K562 (cell line): ENCODE results near the gene NEDD4. TPM values are rescaled to one million over a fixed set of nuclear protein-coding genes. Genes with fewer than 3 reads are reported as not detected.

Source experiments
- ATAC-seq: fragments of 200-7000 bp; cut with Tn5 transposase; 3 replicates; pipeline ENCODE4 v1.9.1; 2020; ENCODE audit warnings: moderate library complexity
- BruUV-seq: library from RNA; stranded (reverse); fragments of 400-500 nt; replicated peaks from 2 replicates; lab custom pipeline; 2021; lab: Mats Ljungman, UMichigan
- CTCF ChIA-PET: fragments of 300-600 bp; formaldehyde crosslinking; extraction: SDS; loops from one replicate; lab custom pipeline; 2021; ENCODE audit warnings: low intra/inter-chr PET ratio; lab: Yijun Ruan, JAX
- POLR2A ChIA-PET: fragments of 300-600, 350-650 bp; sonication (Branson Sonifier 250); formaldehyde crosslinking; extraction: SDS; loops from one replicate; lab custom pipeline; 2021; ENCODE audit warnings: antibody characterized with exemption, inconsistent platforms; lab: Yijun Ruan, JAX
- DNase-seq, 4 experiments: peaks; one replicate each; pipeline versions ENCODE4 v3.0.0 to v3.0.0-alpha.2; 2011 to 2018; ENCODE audit warnings: low spot score in 3 of 4, mixed read lengths in 3 of 4; ENCODE audit errors: extremely low read depth in 1 of 4
- FAIRE-seq: peaks from 2 replicates; lab custom pipeline; 2011; peaks lifted over from hg19 to GRCh38; lab: Jason Lieb, UNC
- H2AFZ ChIP-seq: 2 replicates; pipeline ENCODE4 v1.6.0; 2011; ENCODE audit warnings: low read depth, low read length, control low read depth, inconsistent platforms
- H3K27ac ChIP-seq: fragments of 200-600 bp; 3 replicates; pipeline ENCODE4 v1.8.0; 2011; ENCODE audit warnings: low read depth, mild to moderate bottlenecking, control low read depth, inconsistent platforms, low read length, moderate library complexity, mixed read lengths; ENCODE audit errors: extremely low read depth
- H3K27me3 ChIP-seq, 2 experiments: fragments of 300-600 bp in 1 of 2; 2 replicates in 1 of 2; 3 replicates in 1 of 2; pipeline versions ENCODE4 v1.6.0 to v1.8.0; 2011; ENCODE audit warnings: inconsistent platforms in 2 of 2, low read length in 2 of 2, mild to moderate bottlenecking in 1 of 2, mixed read lengths in 1 of 2, moderate library complexity in 1 of 2; ENCODE audit not compliant: control insufficient read depth in 2 of 2, insufficient read depth in 2 of 2
- H3K36me3 ChIP-seq: fragments of 300-600 bp; 3 replicates; pipeline ENCODE4 v1.8.0; 2011; ENCODE audit warnings: mild to moderate bottlenecking, low read length, inconsistent platforms; ENCODE audit not compliant: control insufficient read depth, insufficient read depth
- H3K4me1 ChIP-seq, 2 experiments: fragments of 200-600 bp in 1 of 2; replicated peaks in 1 of 2; 2 replicates in 1 of 2; 3 replicates in 1 of 2; pipeline versions ENCODE4 v1.5.1 to v1.8.0; 2011; ENCODE audit warnings: inconsistent platforms in 2 of 2, low read length in 2 of 2, mild to moderate bottlenecking in 1 of 2, mixed read lengths in 1 of 2, moderate library complexity in 1 of 2; ENCODE audit not compliant: control insufficient read depth in 2 of 2, insufficient read depth in 2 of 2
- H3K4me2 ChIP-seq: 2 replicates; pipeline ENCODE4 v1.6.1; 2011; ENCODE audit warnings: low read length, control low read depth, inconsistent platforms, mixed read lengths; ENCODE audit not compliant: insufficient read depth
- H3K4me3 ChIP-seq: fragments of 200-600 bp; sonication (generic), shearing (Covaris generic); 2 replicates; pipeline ENCODE4 v1.5.1; 2016; ENCODE audit warnings: control low read depth, inconsistent platforms
- H3K79me2 ChIP-seq: fragments of 200-600 bp; 3 replicates; pipeline ENCODE4 v1.8.0; 2011; ENCODE audit warnings: low read length, inconsistent platforms; ENCODE audit not compliant: control insufficient read depth, insufficient read depth
- H3K9ac ChIP-seq, 2 experiments: 2 replicates each; pipeline versions ENCODE4 v1.6.0 to v1.6.1; 2011; ENCODE audit warnings: low read depth in 2 of 2, low read length in 2 of 2, control low read depth in 1 of 2, inconsistent platforms in 1 of 2, mild to moderate bottlenecking in 1 of 2, mixed read lengths in 1 of 2; ENCODE audit not compliant: insufficient read depth in 1 of 2
- H3K9me1 ChIP-seq: one replicate; pipeline ENCODE4 v1.6.0; 2011; ENCODE audit warnings: inconsistent platforms, mild to moderate bottlenecking, low read length, moderate library complexity; ENCODE audit not compliant: control insufficient read depth, insufficient read depth
- H3K9me3 ChIP-seq: replicated peaks from 2 replicates; pipeline ENCODE4 v1.5.1; 2011; ENCODE audit warnings: low read depth, low read length, inconsistent platforms; ENCODE audit not compliant: control insufficient read depth, insufficient read depth
- H4K20me1 ChIP-seq: replicated peaks from 2 replicates; pipeline ENCODE4 v1.6.1; 2011; ENCODE audit warnings: low read length, inconsistent platforms, mixed read lengths; ENCODE audit not compliant: control insufficient read depth, insufficient read depth
- RAD21 ChIP-seq, 2 experiments: fragments of 250-450 bp in 1 of 2; fragments of 450-650 bp in 1 of 2; sonication (Bioruptor Pico) in 1 of 2; formaldehyde crosslinking in 1 of 2; IDR thresholded peaks in 1 of 2; conservative IDR thresholded peaks in 1 of 2; 2 replicates each; pipeline versions ENCODE4 v1.4.0 to v1.8.0; 2020 to 2022; ENCODE audit warnings: mild to moderate bottlenecking in 2 of 2, moderate library complexity in 1 of 2
- ZBTB1 ChIP-seq: sonication (generic); formaldehyde crosslinking; IDR thresholded peaks from 2 replicates; pipeline ENCODE4 v1.8.1; 2023; ENCODE audit warnings: missing genetic modification reagents, low read depth, mild to moderate bottlenecking, borderline replicate concordance
- ZNF639 ChIP-seq, 2 experiments: fragments of 200-800 bp in 1 of 2; sonication (Bioruptor generic) in 1 of 2; sonication (generic) in 1 of 2; formaldehyde crosslinking in 1 of 2; IDR thresholded peaks in 1 of 2; conservative IDR thresholded peaks in 1 of 2; 2 replicates each; pipeline versions ENCODE4 v1.5.0 to v1.6.1; 2016 to 2020; ENCODE audit warnings: missing compliant biosample characterization in 1 of 2, missing genetic modification characterization in 1 of 2, missing genetic modification reagents in 1 of 2
- WGBS: fragments of 100-300 bp; shearing (Covaris generic); methylation state at CpG from one replicate; pipeline ENCODE4 v1.1.6; 2016; ENCODE audit warnings: low coverage, mixed read lengths; ENCODE audit not compliant: insufficient coverage; ENCODE audit errors: missing lambda C conversion rate; 5-methylcytosine and 5-hydroxymethylcytosine counted together
- in situ Hi-C: fragments of 300-500 bp; cut with MboI; formaldehyde crosslinking; loops from 4 replicates; pipeline ENCODE4 v1.15.0; 2018; ENCODE audit warnings: inconsistent platforms, mixed read lengths
- intact Hi-C: fragments of 100-400 bp; cut with micrococcal nuclease; formaldehyde crosslinking; loops from 2 replicates; pipeline ENCODE4 v1.14.2; 2022
- polyA plus RNA-seq, 8 experiments: library from polyadenylated mRNA; depleted of rRNA in 4 of 8; stranded (reverse) in 5 of 8; unstranded in 3 of 8; fragments of >200 nt; fragmentation: Nextera tagmentation in 2 of 8; fragmentation: Illumina TruSeq in 1 of 8; extraction: Ambion mirVana in 2 of 8; extraction: Trizol in 1 of 8; gene quantifications; 2 replicates each; pipeline versions ENCODE4 v1.2.1 to v1.2.3, GENCODE V29; 2011 to 2014; ENCODE audit warnings: inconsistent platforms in 1 of 8, missing spikeins in 1 of 8
- total RNA-seq, 7 experiments: library from RNA; depleted of rRNA in 6 of 7; stranded (reverse); fragments of >200 nt in 6 of 7; fragmentation: Illumina TruSeq in 2 of 7; extraction: Trizol in 2 of 7; gene quantifications; 2 replicates each; pipeline versions ENCODE4 v1.2.1 to v1.2.3, GENCODE V29; 2011 to 2021; ENCODE audit warnings: low replicate concordance in 1 of 7
- TF ChIP-seq, protein P1 (sequence below), 2 experiments: fragments of 450-650 bp; IDR thresholded peaks; 2 replicates each; pipeline ENCODE4 v1.6.1; 2016

The NEDD4 gene
- total and polyA plus RNA-seq, 9 of the 15 experiments (the other 6 are each of a cell fraction or from before 2014, with no cell fraction given): 7.2 to 23.7 (median 17.3) TPM

GRCh38 chr15:55791551-55792400 lies 201.6 kb downstream of the NEDD4 start (continued):
- TF ChIP-seq ZBTB1 (CRISPR knock-in tag): no peak

- in situ Hi-C loops: no loop called here
- FAIRE-seq: peak; percentile 81
- TF ChIP-seq RAD21 (CRISPR knock-in tag; conservative IDR thresholded peaks at IDR 0.05 in 1 of 2, IDR thresholded peaks at IDR 0.05 in 1 of 2) (peak in 1 of 2 experiments; percentile 58; a peak in 2 of 4 replicates), ZNF639 (CRISPR knock-in tag; conservative IDR thresholded peaks at IDR 0.05 in 1 of 2, IDR thresholded peaks at IDR 0.05 in 1 of 2) (no peak)
- TF ChIP-seq, protein P1, sequence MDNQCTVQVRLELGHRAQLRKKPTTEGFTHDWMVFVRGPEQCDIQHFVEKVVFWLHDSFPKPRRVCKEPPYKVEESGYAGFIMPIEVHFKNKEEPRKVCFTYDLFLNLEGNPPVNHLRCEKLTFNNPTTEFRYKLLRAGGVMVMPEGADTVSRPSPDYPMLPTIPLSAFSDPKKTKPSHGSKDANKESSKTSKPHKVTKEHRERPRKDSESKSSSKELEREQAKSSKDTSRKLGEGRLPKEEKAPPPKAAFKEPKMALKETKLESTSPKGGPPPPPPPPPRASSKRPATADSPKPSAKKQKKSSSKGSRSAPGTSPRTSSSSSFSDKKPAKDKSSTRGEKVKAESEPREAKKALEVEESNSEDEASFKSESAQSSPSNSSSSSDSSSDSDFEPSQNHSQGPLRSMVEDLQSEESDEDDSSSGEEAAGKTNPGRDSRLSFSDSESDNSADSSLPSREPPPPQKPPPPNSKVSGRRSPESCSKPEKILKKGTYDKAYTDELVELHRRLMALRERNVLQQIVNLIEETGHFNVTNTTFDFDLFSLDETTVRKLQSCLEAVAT (IDR thresholded peaks at IDR 0.05): no peak
Measured at GRCh38 chr15:55789066-55789660, 204.2 kb downstream of the NEDD4 start.

More at GRCh38 chr15:55789066-55789660, 204.2 kb downstream of the NEDD4 start:
- DNase-seq (peak; percentile 59 to 72 (median 69)), ATAC-seq (peak; percentile 95)
- 9% methylated on average over 8 of the region's 8 CpGs for WGBS
- ChIA-PET POLR2A (interaction anchor here (0.7 kb wide), 1 partner anchor 1075 kb away, joined by 3 read pairs; no protein-coding TSS in a partner anchor), CTCF (no interaction called here)
- no TSS peak for BruUV-seq
- Histone ChIP-seq H3K27me3 (no peaks in the 10 kb centered on the region; a peak in 1 of 5 replicates), H3K4me2 (no peak overlapping the region), H3K9me3 (no peaks in the 10 kb centered on the region), H4K20me1 (no peaks in the 10 kb centered on the region), H3K9ac (no peak overlapping the region), H3K79me2 (no peaks in the 10 kb centered on the region), H3K9me1 (no peaks in the 10 kb centered on the region), H3K4me3 (no peak overlapping the region), H2AFZ (0 out of 2 replicates have a peak overlapping the region, but pooled peaks have one; percentile 30), H3K4me1 (no peaks in the 10 kb centered on the region), H3K36me3 (no peaks in the 10 kb centered on the region), H3K27ac (no peak overlapping the region)
- intact Hi-C loops: loop anchor here (5.0 to 10.0 kb wide), 3 partner anchors 58 to 638 kb away; partner anchors contain the start of gene RFX7
